K562 (cell line): ENCODE measurements around the gene AHI1. TPM values are rescaled to one million over a fixed set of nuclear protein-coding genes. Genes with fewer than 3 reads are reported as not detected.
A peak's percentile ranks its signal among the peaks of the same experiment; 100 is the strongest.

Experiments
- CBX8 ChIP-seq: fragments of 200-600 bp; sonication (generic); IDR thresholded peaks from 2 replicates; pipeline ENCODE4 v1.6.1; 2012; ENCODE audit warnings: borderline replicate concordance, mixed run types, low read depth, mild to moderate bottlenecking, moderate library complexity, mixed read lengths, low read length, control low read depth, inconsistent platforms; ENCODE audit not compliant: poor library complexity, severe bottlenecking; ENCODE audit errors: extremely low read depth
- CEBPB ChIP-seq: fragments of 450-650 bp; IDR thresholded peaks from 2 replicates; pipeline ENCODE4 v1.6.1; 2016; ENCODE audit warnings: missing genetic modification characterization, missing compliant biosample characterization
- ETV5 ChIP-seq: sonication (generic); formaldehyde crosslinking; IDR thresholded peaks from 2 replicates; pipeline ENCODE4 v1.4.0; 2020; ENCODE audit warnings: low read depth, mild to moderate bottlenecking, missing genetic modification reagents
- HLTF ChIP-seq: fragments of 450-650 bp; IDR thresholded peaks from 2 replicates; pipeline ENCODE4 v1.6.1; 2016
- KLF6 ChIP-seq: fragments of 250-450 bp; sonication (Bioruptor Pico); IDR thresholded peaks from 2 replicates; pipeline ENCODE4 v1.4.0; 2020; ENCODE audit warnings: mild to moderate bottlenecking, moderate library complexity, borderline replicate concordance
- LARP7 ChIP-seq: fragments of 450-650 bp; IDR thresholded peaks from 2 replicates; pipeline ENCODE4 v1.6.1; 2016
- MCM7 ChIP-seq, 2 experiments: fragments of 450-650 bp; IDR thresholded peaks; 2 replicates each; pipeline ENCODE4 v1.6.1; 2016 to 2018
- NFYB ChIP-seq: IDR thresholded peaks from 2 replicates; pipeline ENCODE4 v1.6.1; 2011; ENCODE audit warnings: mild to moderate bottlenecking, moderate library complexity; ENCODE audit not compliant: insufficient read length; ENCODE audit errors: extremely low read depth
- NKRF ChIP-seq: fragments of 450-650 bp; IDR thresholded peaks from 2 replicates; pipeline ENCODE4 v1.6.1; 2016; ENCODE audit warnings: borderline replicate concordance
- PCBP2 ChIP-seq: fragments of 200-400 bp; formaldehyde crosslinking; IDR thresholded peaks from 2 replicates; pipeline ENCODE4 v1.6.1; 2018; ENCODE audit warnings: low read length, low read depth, mild to moderate bottlenecking, moderate library complexity; ENCODE audit not compliant: poor library complexity, severe bottlenecking
- POLR3A ChIP-seq: IDR thresholded peaks from 2 replicates; pipeline ENCODE4 v1.6.1; 2011; ENCODE audit warnings: borderline replicate concordance, mild to moderate bottlenecking, moderate library complexity; ENCODE audit not compliant: insufficient read length, insufficient read depth; ENCODE audit errors: extremely low read depth
- STAT5A ChIP-seq: IDR thresholded peaks from 2 replicates; pipeline ENCODE4 v1.6.1; 2012; ENCODE audit warnings: low read length, inconsistent platforms, borderline replicate concordance
- TEAD1 ChIP-seq, 2 experiments: fragments of 450-650 bp in 1 of 2; sonication (generic) in 1 of 2; formaldehyde crosslinking; IDR thresholded peaks; 2 replicates each; pipeline versions ENCODE4 v1.4.0 to v1.8.0; 2020 to 2022; ENCODE audit warnings: mild to moderate bottlenecking in 2 of 2, missing genetic modification reagents in 1 of 2
- THRAP3 ChIP-seq: fragments of 450-650 bp; IDR thresholded peaks from 2 replicates; pipeline ENCODE4 v1.6.1; 2016; ENCODE audit warnings: mild to moderate bottlenecking, inconsistent platforms, borderline replicate concordance
- TSC22D4 ChIP-seq: fragments of 450-650 bp; IDR thresholded peaks from 2 replicates; pipeline ENCODE4 v1.6.1; 2016; ENCODE audit warnings: missing genetic modification characterization, missing biosample characterization, control low read depth
- ZC3H11A ChIP-seq: IDR thresholded peaks from 2 replicates; pipeline ENCODE4 v1.6.1; 2012; ENCODE audit warnings: low read depth, low read length, improper control_type of control experiment
- ZNF239 ChIP-seq: fragments of 250-450 bp; sonication (Bioruptor Pico); IDR thresholded peaks from 2 replicates; pipeline ENCODE4 v1.4.0; 2020; ENCODE audit warnings: mild to moderate bottlenecking
- ZNF384 ChIP-seq: IDR thresholded peaks from 2 replicates; pipeline ENCODE4 v1.6.1; 2012; ENCODE audit warnings: low read depth, low read length, improper control_type of control experiment
- ZNF696 ChIP-seq: fragments of 250-450 bp; sonication (Bioruptor Pico); conservative IDR thresholded peaks from 2 replicates; pipeline ENCODE4 v1.4.0; 2020; ENCODE audit warnings: mild to moderate bottlenecking, moderate library complexity
- polyA plus RNA-seq, 8 experiments: library from polyadenylated mRNA; depleted of rRNA in 4 of 8; stranded (reverse) in 5 of 8; unstranded in 3 of 8; fragments of >200 nt; fragmentation: Nextera tagmentation in 2 of 8; fragmentation: Illumina TruSeq in 1 of 8; extraction: Ambion mirVana in 2 of 8; extraction: Trizol in 1 of 8; gene quantifications; 2 replicates each; pipeline versions ENCODE4 v1.2.1 to v1.2.3, GENCODE V29; 2011 to 2014; ENCODE audit warnings: inconsistent platforms in 1 of 8, missing spikeins in 1 of 8
- total RNA-seq, 7 experiments: library from RNA; depleted of rRNA in 6 of 7; stranded (reverse); fragments of >200 nt in 6 of 7; fragmentation: Illumina TruSeq in 2 of 7; extraction: Trizol in 2 of 7; gene quantifications; 2 replicates each; pipeline versions ENCODE4 v1.2.1 to v1.2.3, GENCODE V29; 2011 to 2021; ENCODE audit warnings: low replicate concordance in 1 of 7
- TF ChIP-seq, protein P1 (sequence below): fragments of 250-450 bp; sonication (Bioruptor Pico); IDR thresholded peaks from 2 replicates; pipeline ENCODE4 v1.5.0; 2021; ENCODE audit warnings: mild to moderate bottlenecking, borderline replicate concordance
- TF ChIP-seq, protein P2 (sequence below): sonication (generic); formaldehyde crosslinking; IDR thresholded peaks from 2 replicates; pipeline ENCODE4 v1.8.0; 2022; ENCODE audit warnings: mild to moderate bottlenecking, missing genetic modification reagents

AHI1 gene
- total and polyA plus RNA-seq, 9 of the 15 experiments (the other 6 are each of a cell fraction or from before 2014, with no cell fraction given): 24.7 to 54.9 (median 32.2) TPM

- TF ChIP-seq CBX8: no peak
- peak; percentile 91; the same call in 1 of the 2 replicates for TF ChIP-seq TSC22D4 (tag)
- 0 out of 2 replicates have a peak, but pooled peaks have one; percentile 61 for TF ChIP-seq HLTF
- TF ChIP-seq STAT5A: no peak
- no peak for TF ChIP-seq ETV5 (CRISPR knock-in tag)
- no peak for TF ChIP-seq ZNF696 (CRISPR knock-in tag)
- TF ChIP-seq NFYB: no peak
- TF ChIP-seq, protein P1, sequence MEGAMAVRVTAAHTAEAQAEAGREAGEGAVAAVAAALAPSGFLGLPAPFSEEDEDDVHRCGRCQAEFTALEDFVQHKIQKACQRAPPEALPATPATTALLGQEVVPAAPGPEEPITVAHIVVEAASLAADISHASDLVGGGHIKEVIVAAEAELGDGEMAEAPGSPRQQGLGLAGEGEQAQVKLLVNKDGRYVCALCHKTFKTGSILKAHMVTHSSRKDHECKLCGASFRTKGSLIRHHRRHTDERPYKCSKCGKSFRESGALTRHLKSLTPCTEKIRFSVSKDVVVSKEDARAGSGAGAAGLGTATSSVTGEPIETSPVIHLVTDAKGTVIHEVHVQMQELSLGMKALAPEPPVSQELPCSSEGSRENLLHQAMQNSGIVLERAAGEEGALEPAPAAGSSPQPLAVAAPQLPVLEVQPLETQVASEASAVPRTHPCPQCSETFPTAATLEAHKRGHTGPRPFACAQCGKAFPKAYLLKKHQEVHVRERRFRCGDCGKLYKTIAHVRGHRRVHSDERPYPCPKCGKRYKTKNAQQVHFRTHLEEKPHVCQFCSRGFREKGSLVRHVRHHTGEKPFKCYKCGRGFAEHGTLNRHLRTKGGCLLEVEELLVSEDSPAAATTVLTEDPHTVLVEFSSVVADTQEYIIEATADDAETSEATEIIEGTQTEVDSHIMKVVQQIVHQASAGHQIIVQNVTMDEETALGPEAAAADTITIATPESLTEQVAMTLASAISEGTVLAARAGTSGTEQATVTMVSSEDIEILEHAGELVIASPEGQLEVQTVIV (CRISPR knock-in tag): no peak
- TF ChIP-seq LARP7: peak; percentile 75; the same call in 1 of the 2 replicates
- TF ChIP-seq KLF6 (CRISPR knock-in tag): no peak
- TF ChIP-seq NKRF: no peak
- no peak for TF ChIP-seq TEAD1 (CRISPR knock-in tag; IDR thresholded peaks at IDR 0.05)
- no peak for TF ChIP-seq ZC3H11A
- no peak for TF ChIP-seq ZNF239 (CRISPR knock-in tag)
- TF ChIP-seq PCBP2: no peak
- TF ChIP-seq, protein P2, sequence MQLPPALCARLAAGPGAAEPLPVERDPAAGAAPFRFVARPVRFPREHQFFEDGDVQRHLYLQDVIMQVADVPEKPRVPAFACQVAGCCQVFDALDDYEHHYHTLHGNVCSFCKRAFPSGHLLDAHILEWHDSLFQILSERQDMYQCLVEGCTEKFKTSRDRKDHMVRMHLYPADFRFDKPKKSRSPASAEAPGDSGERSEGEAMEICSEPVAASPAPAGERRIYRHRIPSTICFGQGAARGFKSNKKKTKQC (CRISPR knock-in tag): no peak
- TF ChIP-seq THRAP3: 0 out of 2 replicates have a peak, but pooled peaks have one; percentile 21
- no peak for TF ChIP-seq CEBPB
- TF ChIP-seq POLR3A: no peak
- TF ChIP-seq MCM7 (IDR thresholded peaks at IDR 0.05): no peak
- no peak for TF ChIP-seq ZNF384
Observed at GRCh38 chr6:135532559-135532958, 35.0 kb upstream of the AHI1 start (continued).
